Stomach (tissue), 9 donors: ENCODE measurements around the gene TAPT1. TPM values are rescaled to one million over a fixed set of nuclear protein-coding genes. Genes with fewer than 3 reads are reported as not detected.

ENCODE experiments used
- DNase-seq, 2 donors: peaks; one replicate each; pipeline versions ENCODE4 v3.0.0 to v3.0.0-alpha.2; 2013 to 2019
- H3K27ac ChIP-seq, 5 donors: fragments of 200-600 bp in 4 of 5; sonication (generic) in 4 of 5; one replicate each; pipeline ENCODE4 v1.5.1; 2013 to 2019; ENCODE audit warnings: mild to moderate bottlenecking in 1 of 5, moderate library complexity in 1 of 5
- H3K27me3 ChIP-seq, 3 donors: fragments of 200-600 bp; sonication (generic); one replicate each; pipeline ENCODE4 v1.5.1; 2017 to 2019; ENCODE audit warnings: mixed run types in 1 of 3
- H3K36me3 ChIP-seq, 4 donors: fragments of 200-600 bp; sonication (generic); 1 replicate in 3 of 4; 2 replicates in 1 of 4; pipeline ENCODE4 v1.5.1; 2016 to 2019
- H3K4me1 ChIP-seq, 4 donors: fragments of 200-600 bp; sonication (generic); one replicate each; pipeline ENCODE4 v1.5.1; 2016 to 2019
- H3K4me3 ChIP-seq, 4 donors: fragments of 200-600 bp; sonication (generic) in 3 of 4; one replicate each; pipeline ENCODE4 v1.5.1; 2016 to 2019; ENCODE audit warnings: mild to moderate bottlenecking in 1 of 4
- H3K9me3 ChIP-seq, 4 donors: fragments of 200-600 bp; sonication (generic); one replicate each; pipeline ENCODE4 v1.5.1; 2016 to 2019
- EP300 ChIP-seq: sonication (generic); formaldehyde crosslinking; IDR thresholded peaks from one replicate; pipeline ENCODE4 v1.6.1; 2017; ENCODE audit warnings: antibody characterized with exemption
- POLR2A ChIP-seq, 4 donors: fragments of 450-650 bp; IDR thresholded peaks; one replicate each; pipeline ENCODE4 v1.6.1; 2016; ENCODE audit warnings: antibody characterized with exemption in 4 of 4, control low read depth in 2 of 4, mild to moderate bottlenecking in 1 of 4, moderate library complexity in 1 of 4
- POLR2AphosphoS5 ChIP-seq, 3 donors: sonication (generic); formaldehyde crosslinking; IDR thresholded peaks; one replicate each; pipeline ENCODE4 v1.6.1; 2016; ENCODE audit warnings: antibody characterized with exemption in 3 of 3
- WGBS, 5 donors: extraction: QIAGEN DNeasy Blood & Tissue Kit in 3 of 5; methylation state at CpG; one replicate each; pipeline versions ENCODE4 v1.1.5 to v1.1.7; 2013 to 2018; 5-methylcytosine and 5-hydroxymethylcytosine counted together
- intact Hi-C: fragments of 100-400 bp; cut with DNase I; formaldehyde crosslinking; loops from one replicate; pipeline ENCODE4 v1.15.1; 2023; ENCODE audit warnings: low total_unique reads
- polyA plus RNA-seq, 3 donors: library from polyadenylated mRNA; stranded (reverse); fragments of 200-250 nt; gene quantifications; one replicate each; pipeline ENCODE4 v1.2.3, GENCODE V29; 2013
- total RNA-seq, 5 donors: library from RNA; depleted of rRNA; stranded (reverse); fragments of >200 nt; gene quantifications; one replicate each; pipeline versions ENCODE4 v1.1.0 to v1.2.3, GENCODE V29; 2014 to 2016
- TF ChIP-seq, protein P1 (sequence below), 7 experiments: fragments of 450-650 bp in 4 of 7; fragments of 200-600 bp in 3 of 7; sonication (generic) in 3 of 7; IDR thresholded peaks; one replicate each; pipeline ENCODE4 v1.5.1; 2016 to 2019; ENCODE audit warnings: antibody characterized with exemption in 7 of 7, control low read depth in 2 of 7, mild to moderate bottlenecking in 1 of 7
- donor health status: healthy with polysubstance abuse.
- donor health status: Bipolar disorder and iron deficiency.
- donor health status: healthy.

The TAPT1 gene
- total and polyA plus RNA-seq, 8 donors, result 5.9 to 97.8 (median 13.7) TPM

DNA sequence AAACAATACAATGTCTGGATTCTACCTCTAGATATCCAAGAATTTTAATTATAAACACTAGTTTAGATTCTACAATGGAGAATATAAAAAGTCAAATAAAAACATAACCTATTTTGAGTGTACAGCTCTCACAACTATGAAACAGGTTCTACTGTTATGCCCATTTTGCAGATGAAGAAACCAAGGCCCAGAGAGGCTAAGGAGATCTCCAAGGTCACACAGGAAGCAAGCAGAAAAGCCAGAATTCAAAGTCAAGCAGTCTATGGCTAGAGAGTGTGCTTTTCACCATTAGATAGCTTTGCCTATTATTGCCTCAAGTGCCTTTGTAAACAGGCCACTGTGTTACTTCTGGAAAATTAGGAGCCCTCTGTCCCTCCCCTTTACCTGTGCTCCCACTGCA is 7.3 kb downstream of the TAPT1 start:
- DNase-seq, result no peak
- Histone ChIP-seq H3K4me1 (peaks cover 13 to 85% (median 50%) of the 10 kb centered on the region in 4 donors), H3K27me3 (no peaks in the 10 kb centered on the region), H3K4me3 (no peak overlapping the region), H3K9me3 (no peaks in the 10 kb centered on the region), H3K27ac (no peak overlapping the region), H3K36me3 (peaks cover 0 to 7% (median under 1%) of the 10 kb centered on the region in 4 donors)
- TF ChIP-seq POLR2AphosphoS5 (IDR thresholded peaks at IDR 0.05) (no peak), EP300 (no peak)
- intact Hi-C loops, result no loop called here

DNA sequence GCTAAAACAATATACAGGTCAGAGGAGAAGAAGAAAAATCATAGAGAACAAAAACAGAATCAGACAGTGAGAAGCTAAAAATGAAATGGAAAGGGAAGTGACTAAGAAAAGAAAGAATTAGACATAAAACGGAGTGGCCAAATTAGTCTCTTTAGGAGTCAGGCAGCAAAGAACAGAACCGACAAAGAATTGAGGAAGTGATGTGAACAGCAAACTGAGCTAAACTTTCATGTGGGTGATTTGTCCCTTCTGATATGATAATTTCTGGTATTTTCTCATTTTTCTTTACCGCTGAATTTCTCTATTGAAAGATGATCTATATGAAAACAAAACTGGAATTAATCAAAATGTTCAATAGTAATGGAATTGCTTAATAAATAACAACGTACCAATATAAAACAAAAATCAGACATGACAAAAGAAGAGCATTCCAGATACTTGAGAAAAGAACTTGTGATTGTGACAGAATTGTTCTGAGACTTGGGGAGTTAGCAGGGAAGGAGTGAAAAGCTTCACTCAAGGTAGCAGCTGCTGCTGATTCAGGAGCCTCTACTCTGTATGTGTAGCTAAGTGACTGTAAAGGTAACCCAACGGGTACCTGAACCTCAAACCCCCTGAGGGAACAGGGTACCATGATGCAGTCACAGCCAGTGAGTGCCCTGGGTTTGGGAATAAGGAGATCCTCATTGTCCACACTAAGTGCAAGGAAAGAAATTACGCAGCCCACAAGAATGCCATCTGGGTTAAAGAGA is 8.8 kb downstream of the TAPT1 start:
- peaks cover under 1 to 12% (median 6%) of the 10 kb centered on the region in 4 donors for H3K36me3 ChIP-seq
- DNase-seq, result no peak
- no peak for TF ChIP-seq POLR2AphosphoS5 (IDR thresholded peaks at IDR 0.05)
- no peak for TF ChIP-seq POLR2A (IDR thresholded peaks at IDR 0.05)
- TF ChIP-seq, protein P1, sequence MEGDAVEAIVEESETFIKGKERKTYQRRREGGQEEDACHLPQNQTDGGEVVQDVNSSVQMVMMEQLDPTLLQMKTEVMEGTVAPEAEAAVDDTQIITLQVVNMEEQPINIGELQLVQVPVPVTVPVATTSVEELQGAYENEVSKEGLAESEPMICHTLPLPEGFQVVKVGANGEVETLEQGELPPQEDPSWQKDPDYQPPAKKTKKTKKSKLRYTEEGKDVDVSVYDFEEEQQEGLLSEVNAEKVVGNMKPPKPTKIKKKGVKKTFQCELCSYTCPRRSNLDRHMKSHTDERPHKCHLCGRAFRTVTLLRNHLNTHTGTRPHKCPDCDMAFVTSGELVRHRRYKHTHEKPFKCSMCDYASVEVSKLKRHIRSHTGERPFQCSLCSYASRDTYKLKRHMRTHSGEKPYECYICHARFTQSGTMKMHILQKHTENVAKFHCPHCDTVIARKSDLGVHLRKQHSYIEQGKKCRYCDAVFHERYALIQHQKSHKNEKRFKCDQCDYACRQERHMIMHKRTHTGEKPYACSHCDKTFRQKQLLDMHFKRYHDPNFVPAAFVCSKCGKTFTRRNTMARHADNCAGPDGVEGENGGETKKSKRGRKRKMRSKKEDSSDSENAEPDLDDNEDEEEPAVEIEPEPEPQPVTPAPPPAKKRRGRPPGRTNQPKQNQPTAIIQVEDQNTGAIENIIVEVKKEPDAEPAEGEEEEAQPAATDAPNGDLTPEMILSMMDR (IDR thresholded peaks at IDR 0.05), result no peak
- TF ChIP-seq EP300, result no peak
- 74 to 85% (median 83%) methylated on average over 6 of the region's 6 CpGs for WGBS, 5 donors
- intact Hi-C loops, result no loop called here
- no peaks in the 10 kb centered on the region for H3K27me3 ChIP-seq
- H3K4me1 ChIP-seq, result peaks cover 0 to 80% (median 42%) of the 10 kb centered on the region in 4 donors
- H3K9me3 ChIP-seq, result no peaks in the 10 kb centered on the region
- no peak overlapping the region for H3K27ac ChIP-seq
- no peak overlapping the region for H3K4me3 ChIP-seq

DNA sequence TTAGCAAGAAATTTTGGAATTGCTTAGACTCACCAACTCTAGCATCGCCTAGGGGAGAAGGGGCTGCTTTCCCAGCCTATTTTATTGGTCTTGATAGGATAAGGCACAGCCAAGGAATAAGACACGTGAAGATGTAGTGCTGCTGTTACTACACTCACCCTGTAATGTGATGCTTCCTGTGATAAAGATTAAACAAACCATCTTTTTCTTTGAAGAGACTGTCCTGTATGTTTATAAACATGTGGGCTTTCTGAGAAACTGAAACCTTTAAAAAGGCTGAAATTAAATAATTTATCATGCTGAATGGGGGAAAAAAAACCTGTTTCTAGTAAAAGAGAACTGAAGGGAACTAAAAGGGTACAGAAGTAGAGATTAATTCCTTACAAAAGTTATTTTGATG is 13.2 kb downstream of the TAPT1 start:
- H3K9me3 ChIP-seq, result no peaks in the 10 kb centered on the region
- peaks cover 0 to 55% (median 27%) of the 10 kb centered on the region in 4 donors for H3K4me1 ChIP-seq
- intact Hi-C loops, result no loop called here
- TF ChIP-seq POLR2A (IDR thresholded peaks at IDR 0.05) (no peak), POLR2AphosphoS5 (IDR thresholded peaks at IDR 0.05) (no peak), EP300 (no peak)
- TF ChIP-seq, protein P1 (IDR thresholded peaks at IDR 0.05), result no peak
- peaks cover 2 to 36% (median 26%) of the 10 kb centered on the region in 4 donors for H3K36me3 ChIP-seq
- no peak for DNase-seq
- H3K27ac ChIP-seq, result no peak overlapping the region
- 56 to 84% (median 74%) methylated on average over 2 of the region's 2 CpGs for WGBS, 5 donors
- H3K4me3 ChIP-seq, result no peak overlapping the region
- H3K27me3 ChIP-seq, result no peaks in the 10 kb centered on the region

DNA sequence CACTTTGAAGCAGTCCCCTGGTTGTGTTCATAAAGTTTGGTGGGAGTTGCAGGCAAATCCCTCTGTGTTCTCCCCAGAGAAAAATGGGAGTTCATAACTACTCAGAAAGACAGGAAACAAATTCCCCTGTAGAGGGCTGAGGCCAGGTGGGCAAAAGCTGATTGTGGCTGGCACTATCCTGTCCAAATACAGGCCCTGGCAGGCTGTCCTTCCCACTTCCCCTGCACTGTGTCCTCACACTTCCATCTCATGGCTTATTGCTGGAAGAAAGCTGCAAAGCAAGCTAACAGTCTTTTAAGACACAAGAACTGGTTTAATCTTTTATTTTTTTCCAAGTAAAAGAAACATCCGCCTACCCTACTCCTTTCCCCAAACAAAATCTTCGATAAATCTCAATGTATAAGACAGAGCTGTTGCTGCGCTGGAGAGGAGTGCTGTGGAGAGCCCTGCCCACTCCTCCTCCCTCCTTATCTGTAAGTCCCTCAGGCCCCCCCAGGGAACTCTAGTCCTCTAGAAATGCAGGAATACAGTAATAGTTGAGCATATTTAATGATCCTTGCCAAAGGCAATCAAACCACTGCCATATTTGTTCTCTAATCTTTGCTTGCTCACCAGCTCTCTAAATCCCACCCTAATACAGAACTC is 14.0 kb downstream of the TAPT1 start:
- no peak for DNase-seq
- peaks cover 2 to 36% (median 26%) of the 10 kb centered on the region in 4 donors for H3K36me3 ChIP-seq
- H3K4me3 ChIP-seq, result no peak overlapping the region
- no peaks in the 10 kb centered on the region for H3K27me3 ChIP-seq
- TF ChIP-seq, protein P1 (IDR thresholded peaks at IDR 0.05), result no peak
- TF ChIP-seq EP300 (no peak), POLR2AphosphoS5 (IDR thresholded peaks at IDR 0.05) (no peak), POLR2A (IDR thresholded peaks at IDR 0.05) (no peak)
- peaks cover 0 to 50% (median 23%) of the 10 kb centered on the region in 4 donors for H3K4me1 ChIP-seq
- intact Hi-C loops, result no loop called here
- no peaks in the 10 kb centered on the region for H3K9me3 ChIP-seq
- no peak overlapping the region for H3K27ac ChIP-seq
- WGBS, 5 donors, result 66 to 84% (median 70%) methylated on average over 3 of the region's 3 CpGs
